ENCODE results near the gene BAG2. TPM values are rescaled to one million over a fixed set of nuclear protein-coding genes. Genes with fewer than 3 reads are reported as not detected.

Gene BAG2
- polyA plus RNA-seq (2012; ENCODE audit: missing spikeins), result 7.7 TPM

DNA sequence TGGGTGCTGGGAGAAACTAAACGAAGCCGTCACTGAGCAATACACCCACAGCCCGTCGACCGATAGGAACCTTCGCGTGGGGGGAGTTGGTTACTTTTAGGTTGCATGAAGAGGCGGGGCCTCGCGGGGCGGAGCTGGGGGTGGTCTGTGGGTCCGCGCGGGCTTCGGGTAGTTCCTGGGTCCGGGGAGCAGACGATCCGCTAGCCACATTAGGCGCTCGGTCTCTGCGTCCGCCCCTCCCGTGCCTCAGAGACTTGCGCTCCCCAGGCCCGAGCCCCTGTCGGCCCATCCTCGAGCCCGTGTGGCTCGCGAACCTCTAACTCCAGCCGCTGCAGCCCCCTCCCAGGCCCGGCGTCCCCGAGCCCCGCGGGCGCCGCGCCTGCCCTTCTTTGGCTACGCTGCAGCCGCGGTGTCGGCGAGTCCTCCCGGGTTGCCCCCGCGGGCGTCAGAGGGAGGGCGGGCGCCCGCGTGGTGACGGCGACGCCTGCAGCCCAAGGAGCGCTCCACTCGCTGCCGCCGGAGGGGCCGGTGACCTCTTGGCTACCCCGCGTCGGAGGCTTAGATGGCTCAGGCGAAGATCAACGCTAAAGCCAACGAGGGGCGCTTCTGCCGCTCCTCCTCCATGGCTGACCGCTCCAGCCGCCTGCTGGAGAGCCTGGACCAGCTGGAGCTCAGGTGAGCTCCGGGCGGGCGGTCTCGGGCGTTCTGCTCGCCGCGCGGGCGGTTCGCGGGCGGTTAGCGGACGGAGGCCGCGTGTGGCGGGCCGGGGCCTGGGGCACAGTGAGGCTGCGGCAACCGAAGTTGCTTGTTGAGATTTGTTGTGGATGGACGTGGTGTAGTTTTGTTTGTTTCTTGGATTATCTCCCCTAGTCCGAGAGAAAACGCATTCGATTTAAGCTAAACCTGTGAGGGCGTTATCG lies at the start of gene BAG2:
TSS of gene BAG2 (plus strand) at position 191 of the 920 bp plus-strand sequence. CDS start at position 563, 372 bp downstream.
- TF ChIP-seq POLR2AphosphoS5 (IDR thresholded peaks at IDR 0.05; ENCODE audit: low read depth, low read length), result peak; percentile 95
- TF ChIP-seq POLR2A (IDR thresholded peaks at IDR 0.05; ENCODE audit: low read depth, low read length), result peak; percentile 94
- peak; percentile 74 for TF ChIP-seq TAF1 (IDR thresholded peaks at IDR 0.05; ENCODE audit: borderline replicate concordance, low read depth, low read length)
- FAIRE-seq (peak; percentile 92), DNase-seq (ENCODE audit: insufficient read length) (peak; percentile 71)

DNA sequence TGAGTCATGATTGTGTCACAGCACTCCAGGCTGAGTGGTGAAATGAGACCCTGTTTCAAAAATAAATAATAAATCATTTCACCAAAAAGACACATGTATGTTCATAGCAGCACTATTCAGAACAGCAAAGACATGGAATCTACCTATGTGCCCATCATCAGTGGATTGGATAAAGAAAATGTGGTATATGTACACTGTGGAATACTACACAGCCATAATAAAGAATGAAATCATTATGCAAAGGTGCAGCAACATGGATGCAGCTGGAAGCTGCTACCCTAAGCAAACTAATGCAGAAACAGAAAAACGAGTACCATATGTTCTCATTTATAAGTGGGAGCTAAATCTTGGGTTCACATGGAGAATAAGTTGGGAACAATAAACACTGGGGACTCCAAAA lies 49.0 kb upstream of the BAG2 start:
- FAIRE-seq (peak; percentile 67), DNase-seq (ENCODE audit: insufficient read length) (no peak)
- TF ChIP-seq POLR2A (IDR thresholded peaks at IDR 0.05; ENCODE audit: low read depth, low read length), result no peak
- no peak for TF ChIP-seq POLR2AphosphoS5 (IDR thresholded peaks at IDR 0.05; ENCODE audit: low read depth, low read length)
- TF ChIP-seq TAF1 (IDR thresholded peaks at IDR 0.05; ENCODE audit: borderline replicate concordance, low read depth, low read length), result no peak

GRCh38 chr6:57127763-57128162 lies 44.4 kb upstream of the BAG2 start:
- no peak for DNase-seq (ENCODE audit: insufficient read length)
- TF ChIP-seq TAF1 (IDR thresholded peaks at IDR 0.05; ENCODE audit: borderline replicate concordance, low read depth, low read length) (no peak), POLR2AphosphoS5 (IDR thresholded peaks at IDR 0.05; ENCODE audit: low read depth, low read length) (no peak), POLR2A (IDR thresholded peaks at IDR 0.05; ENCODE audit: low read depth, low read length) (no peak)
- no peak for FAIRE-seq

GRCh38 chr6:57130661-57131177 lies 41.4 kb upstream of the BAG2 start:
- TF ChIP-seq POLR2A (IDR thresholded peaks at IDR 0.05; ENCODE audit: low read depth, low read length) (no peak), POLR2AphosphoS5 (IDR thresholded peaks at IDR 0.05; ENCODE audit: low read depth, low read length) (no peak), TAF1 (IDR thresholded peaks at IDR 0.05; ENCODE audit: borderline replicate concordance, low read depth, low read length) (no peak)
- DNase-seq (ENCODE audit: insufficient read length) (no peak), FAIRE-seq (no peak)

DNA sequence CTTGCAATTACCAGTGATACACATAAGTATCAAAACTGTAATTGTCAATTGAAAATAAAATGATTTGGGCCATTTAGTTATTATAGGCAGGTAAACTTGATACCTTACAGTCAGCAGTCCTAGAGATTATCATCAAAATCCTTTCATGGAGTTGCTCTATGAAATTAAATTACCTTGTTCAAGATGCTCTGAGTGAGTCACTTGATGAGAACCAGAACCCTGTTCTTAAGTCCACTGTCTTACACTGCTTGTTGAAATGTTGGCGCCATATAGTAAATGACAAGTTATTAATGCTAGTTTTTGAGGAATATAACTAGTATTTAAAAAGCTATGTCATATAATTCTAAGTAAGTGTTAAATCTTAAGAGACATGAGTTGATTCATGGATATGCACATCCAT lies 37.2 kb upstream of the BAG2 start:
- TF ChIP-seq POLR2AphosphoS5 (IDR thresholded peaks at IDR 0.05; ENCODE audit: low read depth, low read length) (no peak), POLR2A (IDR thresholded peaks at IDR 0.05; ENCODE audit: low read depth, low read length) (no peak), TAF1 (IDR thresholded peaks at IDR 0.05; ENCODE audit: borderline replicate concordance, low read depth, low read length) (no peak)
- FAIRE-seq (no peak), DNase-seq (ENCODE audit: insufficient read length) (no peak)

GRCh38 chr6:57135885-57136284 lies 36.2 kb upstream of the BAG2 start:
- no peak for FAIRE-seq
- no peak for DNase-seq (ENCODE audit: insufficient read length)

DNA sequence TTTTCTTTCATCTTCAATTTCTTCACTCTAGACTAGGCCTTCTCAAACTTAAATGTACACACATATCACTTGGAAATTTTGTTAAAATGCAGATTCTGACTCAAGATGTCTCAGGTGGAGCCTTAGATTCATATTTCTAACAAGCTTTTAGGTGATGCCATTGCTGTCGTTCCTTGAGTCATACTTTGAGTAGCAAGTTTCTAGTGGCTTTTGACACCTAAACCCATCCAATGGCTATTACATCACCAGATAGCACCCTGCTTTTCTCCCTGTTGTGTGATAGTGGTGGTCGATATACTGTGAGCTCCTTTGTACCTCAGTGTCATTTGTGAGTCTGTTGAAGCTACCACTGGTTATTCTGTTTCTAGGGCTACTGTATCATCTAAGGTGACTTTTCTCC lies 34.8 kb upstream of the BAG2 start:
- no peak for TF ChIP-seq TAF1 (IDR thresholded peaks at IDR 0.05; ENCODE audit: borderline replicate concordance, low read depth, low read length)
- no peak for TF ChIP-seq POLR2A (IDR thresholded peaks at IDR 0.05; ENCODE audit: low read depth, low read length)
- FAIRE-seq (no peak), DNase-seq (ENCODE audit: insufficient read length) (no peak)

More at GRCh38 chr6:57135885-57136284, 36.2 kb upstream of the BAG2 start:
- TF ChIP-seq TAF1 (IDR thresholded peaks at IDR 0.05; ENCODE audit: borderline replicate concordance, low read depth, low read length), result no peak

DNA sequence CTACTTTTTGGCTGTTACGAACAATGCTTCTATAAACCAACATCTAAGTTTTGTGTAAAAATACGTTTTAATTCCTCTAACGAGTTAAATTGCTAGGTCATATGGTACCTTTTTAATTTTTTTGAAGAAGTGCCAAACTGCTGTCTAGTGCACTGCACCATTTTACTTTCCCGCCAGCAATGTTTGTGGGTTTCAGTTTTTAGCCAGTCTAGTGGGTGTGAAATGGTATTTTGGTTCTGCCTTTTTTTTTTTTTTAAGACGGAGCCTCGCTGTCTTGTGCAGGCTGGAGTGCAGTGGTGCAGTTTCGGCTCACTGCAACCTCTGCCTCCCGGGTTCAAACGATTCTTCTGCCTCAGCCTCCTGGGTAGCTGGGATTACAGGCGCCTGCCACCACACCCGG lies 34.1 kb upstream of the BAG2 start:
- DNase-seq (ENCODE audit: insufficient read length), result no peak
- no peak for FAIRE-seq
- no peak for TF ChIP-seq POLR2A (IDR thresholded peaks at IDR 0.05; ENCODE audit: low read depth, low read length)
- TF ChIP-seq POLR2AphosphoS5 (IDR thresholded peaks at IDR 0.05; ENCODE audit: low read depth, low read length), result no peak
- no peak for TF ChIP-seq TAF1 (IDR thresholded peaks at IDR 0.05; ENCODE audit: borderline replicate concordance, low read depth, low read length)

DNA sequence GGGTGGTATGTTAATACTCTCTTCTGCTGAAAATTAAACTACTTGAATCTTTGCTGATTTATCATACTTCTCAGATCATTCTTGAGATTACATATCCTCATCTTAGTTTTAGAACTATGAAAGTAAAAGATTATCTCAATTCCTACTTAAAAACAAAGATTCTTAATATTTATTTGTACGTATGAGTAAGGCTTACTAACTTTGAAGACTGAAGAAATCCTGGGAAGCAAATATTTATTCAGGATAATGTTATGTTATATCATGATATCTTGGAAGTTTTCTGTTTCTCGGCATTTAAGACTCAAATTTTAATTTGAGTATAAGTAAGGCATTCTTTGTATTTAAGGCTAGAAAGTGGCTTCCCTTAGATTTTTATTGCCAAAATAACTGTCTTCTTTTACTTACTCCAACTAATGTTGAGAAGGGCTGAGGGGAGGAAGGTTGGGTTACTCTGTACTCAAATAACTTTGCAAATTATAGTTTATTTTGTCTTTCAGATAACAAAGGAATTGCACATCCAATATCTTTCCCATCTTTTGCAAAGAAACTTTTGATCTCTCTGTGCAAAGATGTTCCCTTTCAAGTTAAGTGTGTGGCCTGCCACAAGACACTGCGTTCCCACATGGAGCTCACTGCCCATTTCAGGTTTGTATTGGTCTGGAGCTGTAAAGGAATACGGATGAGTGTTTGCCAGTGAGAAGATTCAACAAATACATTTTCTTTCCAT lies 30.5 kb upstream of the BAG2 start:
- DNase-seq (ENCODE audit: insufficient read length), result no peak
- no peak for FAIRE-seq
- TF ChIP-seq TAF1 (IDR thresholded peaks at IDR 0.05; ENCODE audit: borderline replicate concordance, low read depth, low read length) (no peak), POLR2AphosphoS5 (IDR thresholded peaks at IDR 0.05; ENCODE audit: low read depth, low read length) (no peak), POLR2A (IDR thresholded peaks at IDR 0.05; ENCODE audit: low read depth, low read length) (no peak)

DNA sequence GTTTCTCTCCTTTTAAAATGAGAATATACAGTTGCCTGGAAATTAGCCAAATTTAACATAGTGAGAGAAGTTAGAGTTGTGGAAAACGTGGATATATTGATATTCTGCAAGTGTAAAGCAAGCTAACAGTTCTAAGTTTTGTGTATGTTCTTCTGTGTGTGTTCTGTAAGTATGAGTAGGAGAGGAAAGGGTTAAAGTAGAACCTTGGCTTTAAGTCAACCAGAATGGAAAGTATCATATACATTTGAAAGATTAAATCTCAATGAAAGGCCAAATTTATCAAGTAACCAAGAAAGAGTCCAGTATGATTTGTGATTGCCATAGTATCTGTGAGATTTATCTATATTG lies 30.0 kb upstream of the BAG2 start:
- FAIRE-seq (no peak), DNase-seq (ENCODE audit: insufficient read length) (no peak)
- TF ChIP-seq POLR2A (IDR thresholded peaks at IDR 0.05; ENCODE audit: low read depth, low read length) (no peak), POLR2AphosphoS5 (IDR thresholded peaks at IDR 0.05; ENCODE audit: low read depth, low read length) (no peak), TAF1 (IDR thresholded peaks at IDR 0.05; ENCODE audit: borderline replicate concordance, low read depth, low read length) (no peak)

DNA sequence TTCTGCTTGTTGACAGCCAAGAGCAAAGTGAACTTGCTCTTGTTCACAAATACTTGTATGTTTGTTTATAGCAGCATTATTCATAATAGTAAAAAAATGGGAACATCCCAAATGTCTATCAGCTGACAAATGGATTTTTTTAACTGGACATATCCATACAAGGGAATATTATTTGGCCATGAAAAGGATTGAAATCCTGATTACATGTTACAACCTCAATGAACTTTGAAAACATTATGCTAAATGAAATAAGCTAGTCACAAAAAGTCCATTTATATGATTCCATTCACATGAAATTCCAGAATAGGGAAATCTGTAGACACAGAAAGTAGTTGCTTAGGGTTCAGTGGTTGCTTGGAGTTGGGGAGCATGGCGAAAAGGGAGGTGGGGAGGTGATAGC lies 28.4 kb upstream of the BAG2 start:
- FAIRE-seq (no peak), DNase-seq (ENCODE audit: insufficient read length) (no peak)
- no peak for TF ChIP-seq POLR2A (IDR thresholded peaks at IDR 0.05; ENCODE audit: low read depth, low read length)
- TF ChIP-seq POLR2AphosphoS5 (IDR thresholded peaks at IDR 0.05; ENCODE audit: low read depth, low read length), result no peak
- no peak for TF ChIP-seq TAF1 (IDR thresholded peaks at IDR 0.05; ENCODE audit: borderline replicate concordance, low read depth, low read length)

Data from GM12892 (cell line).